Glomerular visceral epithelial cell (primary cell): ENCODE measurements around the gene UGT1A4.

Experiments
- DNase-seq: peaks from one replicate; pipeline ENCODE4 v3.0.0-alpha.2; 2016; ENCODE audit errors: extremely low spot score

The UGT1A4 gene

DNA sequence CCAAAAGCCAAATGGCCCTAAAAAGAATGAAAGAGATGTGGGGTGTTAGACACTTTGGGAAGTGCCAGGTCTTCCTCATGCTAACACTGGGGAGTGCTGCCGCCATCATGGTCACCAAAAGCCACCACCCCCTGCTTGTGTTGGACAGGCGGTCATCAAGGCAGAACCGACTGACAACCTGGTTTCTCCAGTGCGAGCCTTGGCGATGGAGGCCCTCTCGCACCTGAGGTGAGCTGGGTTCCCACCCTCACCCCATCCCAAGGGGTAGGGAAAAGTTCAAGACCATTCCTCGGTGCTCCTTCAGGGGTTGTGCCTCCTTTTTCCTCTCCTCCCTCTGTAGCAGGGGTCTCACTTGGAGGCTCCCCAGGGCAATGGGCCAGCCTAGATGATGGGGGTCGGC lies 93.2 kb downstream of the UGT1A4 start:
- no peak for DNase-seq

DNA sequence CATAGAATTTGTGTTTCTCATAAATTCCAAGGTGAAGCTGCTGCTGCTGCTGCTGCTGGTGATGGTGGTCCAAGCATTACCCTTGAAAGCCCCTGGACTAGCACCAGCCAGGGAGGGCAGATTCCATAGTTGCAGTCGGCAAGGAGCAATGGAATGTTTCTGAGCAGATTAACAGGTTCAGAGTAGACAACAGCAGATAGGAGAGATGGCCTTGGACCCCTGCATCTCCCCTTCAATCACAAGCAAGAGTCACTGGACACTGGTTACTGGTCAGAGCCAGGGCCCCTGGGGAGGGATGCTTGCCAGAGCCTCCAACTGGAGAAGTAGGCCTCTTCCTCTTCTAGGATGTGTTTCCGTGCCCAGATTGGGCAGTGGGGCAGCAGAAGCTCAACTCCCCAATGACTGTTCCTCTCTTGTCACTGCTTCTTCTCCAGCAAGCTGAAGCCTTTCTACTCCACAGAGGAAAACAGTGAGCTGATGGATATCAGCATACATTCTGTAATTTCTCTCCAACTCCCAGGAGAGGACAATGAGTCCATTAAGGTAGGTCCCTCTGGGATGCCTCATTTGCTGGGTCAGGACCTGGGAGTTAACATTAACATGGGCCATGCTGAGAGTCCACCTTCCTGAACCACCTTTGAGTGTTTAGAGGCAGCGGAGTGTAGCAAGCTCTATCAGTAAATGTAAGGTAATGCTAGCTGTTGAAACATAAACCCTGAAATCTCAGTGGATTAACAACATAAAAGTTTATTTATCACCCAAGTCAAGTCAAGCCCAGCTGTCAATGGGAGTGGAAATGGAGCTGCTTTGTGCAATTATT lies 94.9 kb downstream of the UGT1A4 start:
- no peak for DNase-seq

DNA sequence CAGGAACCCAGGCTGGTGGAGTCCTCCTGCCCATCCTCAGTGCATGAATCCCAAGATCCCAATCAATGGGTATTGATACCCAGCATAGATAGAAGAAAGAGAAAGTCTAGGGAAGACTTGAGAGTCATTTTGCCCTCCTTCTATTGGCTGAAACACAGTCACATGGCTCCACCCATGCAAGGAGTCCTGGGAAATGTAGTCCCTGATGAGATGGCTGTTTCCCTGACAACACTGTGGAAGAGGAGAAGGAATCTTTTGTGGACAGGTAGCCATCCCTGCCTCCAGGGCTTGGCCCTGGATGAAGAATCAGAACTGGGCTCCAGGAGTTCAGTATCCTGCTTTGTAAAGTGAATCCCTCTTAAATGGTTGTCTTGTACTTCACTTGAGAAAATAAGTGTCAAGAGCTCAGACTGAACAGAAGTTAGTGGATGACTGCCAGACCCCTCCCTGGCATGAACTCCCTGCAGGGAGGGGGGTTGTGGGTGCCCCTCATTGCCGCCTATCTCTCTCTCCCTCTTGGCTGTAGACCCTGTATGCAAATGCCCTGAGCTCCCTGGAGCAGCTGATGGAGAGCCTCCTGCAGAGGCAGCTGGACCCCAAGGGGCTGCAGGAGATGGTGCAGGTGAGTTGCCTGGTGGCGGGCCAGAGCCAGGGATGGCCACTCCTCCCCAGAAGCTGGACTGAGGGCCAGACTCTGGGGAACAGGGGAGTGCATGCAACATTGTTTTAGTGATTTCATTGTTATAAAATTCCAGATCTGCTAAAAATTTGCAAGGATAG lies 95.7 kb downstream of the UGT1A4 start:
- no peak for DNase-seq

DNA sequence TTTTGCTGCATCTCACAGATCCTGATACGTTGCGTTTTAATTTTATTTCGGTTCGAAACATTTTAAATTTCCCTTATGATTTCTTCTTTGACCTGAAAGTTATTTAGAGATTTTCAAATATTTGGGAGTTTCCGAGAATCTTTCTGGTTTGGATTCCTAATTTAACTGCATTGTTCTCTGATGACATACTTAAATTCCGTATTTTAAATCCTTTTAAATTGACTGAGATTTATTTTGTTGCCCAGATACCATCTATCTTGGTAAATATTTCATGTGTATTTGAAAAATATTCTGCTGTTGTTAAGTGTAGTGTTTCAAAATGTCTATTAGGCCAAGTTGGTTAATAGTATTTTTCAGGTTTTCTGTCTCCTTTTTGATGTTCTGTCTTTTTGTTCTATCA lies 97.3 kb downstream of the UGT1A4 start:
- DNase-seq: no peak

DNA sequence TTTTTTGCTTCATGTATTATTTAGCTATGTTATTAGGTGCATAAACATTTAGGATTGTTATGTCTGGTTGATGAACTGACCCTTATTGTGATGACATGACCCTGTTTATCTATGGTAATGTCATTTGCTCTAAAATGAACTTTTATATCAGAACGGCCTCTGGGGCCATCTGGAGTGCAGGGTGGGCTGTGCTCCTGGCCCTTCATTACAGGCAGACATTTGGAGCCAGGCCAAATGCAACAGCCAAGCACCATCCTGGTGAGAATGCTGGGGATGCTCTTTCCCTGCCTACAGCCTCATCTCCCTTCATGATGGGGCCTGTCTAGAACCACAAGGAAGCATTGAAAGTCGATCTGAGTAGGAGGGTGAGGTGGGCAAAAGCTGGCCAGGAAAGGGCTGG lies 97.8 kb downstream of the UGT1A4 start:
- no peak for DNase-seq

DNA sequence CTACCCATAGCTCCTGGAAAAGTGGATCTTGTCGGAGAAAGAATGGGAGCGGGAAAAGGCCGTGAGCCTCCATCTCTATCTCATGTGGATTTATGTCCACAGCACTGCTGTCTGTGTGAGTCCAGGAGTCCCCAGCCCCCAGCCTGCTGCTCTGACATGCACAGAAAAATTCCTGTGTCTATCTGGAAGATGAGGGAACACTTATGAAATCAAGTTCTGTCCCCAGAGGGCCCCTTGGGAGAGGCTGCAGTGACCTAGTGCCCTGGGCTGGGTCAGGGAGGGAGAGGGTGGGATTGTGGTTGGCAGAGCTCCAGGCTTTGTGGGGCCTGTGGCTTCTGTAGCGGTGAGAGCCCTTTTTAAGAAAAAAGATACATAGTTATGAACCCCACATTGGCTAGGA lies 98.2 kb downstream of the UGT1A4 start:
- no peak for DNase-seq

DNA sequence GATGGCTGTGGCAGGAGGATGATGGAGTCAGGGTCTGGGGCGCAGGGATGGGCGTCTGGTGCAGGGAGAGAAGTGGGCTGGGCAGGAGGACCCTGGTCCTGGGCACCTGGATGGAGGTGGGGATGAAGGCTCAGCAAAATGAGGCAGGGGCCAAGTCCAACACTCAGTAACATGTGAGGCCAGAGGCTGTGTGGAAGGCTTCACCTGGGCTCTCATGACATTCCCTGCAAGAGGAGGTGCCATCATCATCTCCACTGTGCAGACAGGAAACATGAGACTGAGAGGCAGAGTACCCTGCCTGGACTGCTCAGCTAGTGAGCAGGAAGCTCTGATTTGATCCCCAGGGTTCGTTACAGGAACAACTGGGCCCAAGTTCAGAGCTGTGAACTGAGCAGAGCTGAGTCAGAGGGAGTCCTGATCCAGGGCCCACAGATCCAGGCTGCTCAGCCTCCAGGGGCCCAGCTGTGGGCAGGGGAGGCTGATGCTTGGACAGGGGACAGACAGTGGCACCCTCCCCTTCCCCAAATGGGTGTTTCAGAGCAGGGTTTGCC lies 98.9 kb downstream of the UGT1A4 start:
- no peak for DNase-seq

DNA sequence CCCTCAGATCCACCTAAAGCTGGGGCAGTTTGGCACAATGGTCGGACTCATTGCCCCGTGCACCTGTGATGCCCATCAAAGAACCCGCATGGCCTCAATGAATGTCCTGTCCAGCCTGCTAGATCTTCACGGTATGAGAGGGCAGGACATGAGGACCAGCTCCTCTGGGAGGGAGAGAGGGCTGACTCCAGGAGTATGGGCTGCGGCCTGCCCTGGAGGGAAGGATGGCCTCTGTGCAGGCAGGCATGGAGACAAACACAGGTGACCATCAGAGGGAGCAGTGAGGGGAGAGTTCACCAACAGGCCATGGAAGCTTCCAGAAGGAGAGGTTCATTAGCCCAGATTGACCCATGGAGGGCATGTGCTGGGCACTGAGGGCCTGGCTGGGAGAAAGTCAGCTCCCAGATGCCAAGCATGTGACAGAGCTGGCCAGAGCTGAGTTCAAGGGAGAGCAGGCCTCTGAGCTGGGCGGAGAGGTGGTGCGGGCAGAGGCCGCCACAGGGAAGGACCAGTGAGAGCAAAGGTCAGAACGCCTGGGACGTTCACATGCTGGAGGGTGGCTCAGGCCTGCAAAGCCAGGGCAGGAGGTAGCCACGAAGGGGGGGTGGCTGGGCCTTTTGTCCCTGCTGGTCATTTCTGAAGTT lies 99.6 kb downstream of the UGT1A4 start:
- no peak for DNase-seq

DNA sequence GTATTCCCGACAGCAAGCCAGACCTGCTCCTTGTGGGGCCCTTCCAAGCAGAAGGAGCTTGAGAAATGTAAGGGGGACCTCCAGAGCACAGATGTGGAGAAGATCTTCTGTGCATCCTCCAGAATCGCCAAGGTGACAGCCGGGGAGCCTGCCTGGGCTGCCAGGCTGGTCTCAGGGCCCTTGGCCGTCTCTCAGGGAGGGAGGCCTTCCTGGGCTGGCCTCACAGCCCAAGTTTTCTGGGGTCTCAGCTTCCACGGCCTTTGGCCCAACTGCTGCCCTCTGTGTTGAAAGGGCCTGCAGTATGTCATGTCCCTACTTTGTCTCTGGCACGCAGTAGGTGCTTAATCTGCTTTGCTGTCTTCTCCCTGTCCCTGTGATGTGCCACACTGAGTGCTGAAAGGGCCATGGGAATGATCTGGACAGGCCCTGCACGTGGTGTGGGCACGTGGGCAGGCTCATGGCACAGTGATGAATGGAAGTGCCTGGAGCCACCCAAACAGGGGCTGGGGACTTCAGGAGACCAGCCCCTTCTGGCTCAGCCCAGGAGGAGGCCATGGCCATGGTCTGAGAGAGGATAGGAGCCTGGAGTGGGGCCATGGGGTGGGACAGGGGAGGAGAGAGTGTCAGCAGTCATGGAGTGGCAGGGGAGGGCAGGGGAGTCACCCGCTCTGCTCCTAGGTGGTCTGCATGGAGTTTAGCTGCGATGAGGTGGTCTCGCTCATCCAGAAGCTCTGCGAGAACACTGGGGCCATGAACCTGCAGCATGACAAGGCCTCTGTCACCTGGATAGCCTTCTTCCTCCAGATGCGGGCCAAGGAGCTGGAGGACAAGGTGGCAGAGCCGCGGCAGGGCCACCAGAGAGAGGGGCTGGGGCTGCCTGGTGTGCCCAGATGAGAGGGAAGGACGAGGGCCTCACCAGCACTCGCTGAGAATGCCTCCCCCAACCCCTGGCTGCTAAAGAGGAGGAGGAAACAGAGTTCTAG lies 100.4 kb downstream of the UGT1A4 start:
- DNase-seq: no peak

DNA sequence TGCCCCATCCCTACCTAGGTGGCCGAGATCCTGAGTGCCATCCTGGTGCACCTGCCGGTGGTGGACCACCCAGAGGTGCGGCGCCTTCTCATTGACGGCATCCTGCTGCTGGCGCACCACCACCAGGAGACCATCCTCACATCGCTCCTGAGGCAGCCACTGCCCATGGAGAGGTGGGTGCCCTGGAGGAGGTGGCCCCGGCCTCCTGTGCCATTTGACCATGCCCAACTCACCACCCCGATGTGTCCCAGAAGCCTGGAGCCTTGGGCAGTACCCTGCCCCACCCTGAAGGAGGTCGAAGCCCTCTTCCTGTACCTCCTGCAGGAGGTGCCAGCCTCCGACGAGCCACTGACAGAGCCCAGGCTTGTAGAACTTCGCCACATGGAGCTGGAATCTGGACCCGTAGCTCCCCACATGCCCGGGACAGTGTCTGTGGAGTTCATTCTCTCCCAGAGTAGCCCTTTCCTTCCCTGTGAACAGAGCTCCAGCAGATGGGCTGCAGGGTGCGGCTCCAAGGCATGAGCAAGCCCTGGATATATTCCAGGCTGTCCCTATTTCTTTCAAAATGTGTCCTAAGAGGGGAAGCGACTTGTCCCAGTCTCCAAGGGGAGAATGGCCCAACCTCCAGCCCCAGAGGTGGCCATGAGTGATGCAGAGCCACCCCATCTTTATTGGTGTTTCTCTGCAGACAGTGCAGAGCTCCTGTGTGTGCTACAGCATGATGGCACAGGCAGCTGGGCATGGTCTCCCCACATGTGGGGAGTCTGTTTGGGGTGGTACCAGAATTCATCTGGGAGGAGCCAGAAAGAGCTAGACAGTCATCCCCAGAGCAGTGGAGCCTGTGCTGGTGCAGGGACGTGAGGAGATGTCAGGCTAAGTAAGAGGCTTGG lies 101.6 kb downstream of the UGT1A4 start:
- DNase-seq: no peak

DNA sequence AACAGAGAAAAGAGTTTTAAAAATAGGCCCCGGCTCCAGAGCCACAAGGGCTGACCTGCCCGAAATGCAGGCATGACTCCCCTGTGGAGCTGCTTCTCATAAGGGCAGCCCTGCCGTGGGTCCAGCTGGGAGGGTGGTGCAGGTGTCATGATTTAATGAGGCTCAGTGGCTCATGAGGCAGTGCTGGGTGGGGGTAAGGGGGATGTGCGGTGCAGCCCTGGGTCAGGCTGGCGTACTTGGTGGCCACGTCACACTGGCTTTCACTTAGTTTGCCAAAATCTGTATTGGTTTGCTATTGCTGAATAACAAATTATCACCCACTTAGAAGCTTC lies 102.2 kb downstream of the UGT1A4 start:
- DNase-seq: no peak

DNA sequence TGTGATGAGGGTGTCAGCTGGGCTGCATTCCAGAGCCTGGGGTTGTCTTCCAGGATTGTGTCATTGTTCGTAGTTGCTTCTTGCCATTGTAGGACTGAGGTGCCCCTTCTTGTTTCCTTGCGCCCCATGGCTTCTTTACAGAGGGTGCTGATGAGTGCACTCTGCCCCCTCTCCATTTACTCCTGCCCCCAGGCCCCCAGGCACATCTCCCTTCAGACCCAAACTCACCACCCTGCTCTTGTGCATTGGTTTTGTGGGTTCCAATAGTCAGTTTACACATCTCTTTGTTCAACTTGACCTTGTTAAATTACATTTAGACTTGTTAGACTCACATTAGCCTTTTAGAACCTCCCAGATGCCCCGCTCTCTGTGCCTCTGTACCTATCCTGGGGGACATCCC lies 102.7 kb downstream of the UGT1A4 start:
- no peak for DNase-seq

DNA sequence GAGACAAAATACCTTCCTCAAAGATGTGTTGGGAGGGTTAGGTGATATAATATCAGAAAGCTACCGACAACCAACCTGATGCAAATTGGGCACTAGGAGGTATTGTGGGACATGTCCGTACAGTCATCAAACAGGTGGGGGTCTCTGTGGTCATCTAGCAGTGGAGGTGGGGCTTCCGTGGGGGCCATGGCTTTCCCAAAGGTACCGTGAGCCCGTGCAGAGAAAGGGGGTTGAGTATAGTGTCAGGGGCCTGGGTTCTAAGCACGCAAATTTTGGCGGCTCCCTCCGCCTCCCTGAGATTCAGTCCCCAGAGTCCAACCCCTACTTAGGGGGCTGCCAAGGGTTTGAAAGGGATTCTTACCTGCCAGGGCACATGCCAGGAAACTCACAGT lies 103.2 kb downstream of the UGT1A4 start:
- DNase-seq: no peak

DNA sequence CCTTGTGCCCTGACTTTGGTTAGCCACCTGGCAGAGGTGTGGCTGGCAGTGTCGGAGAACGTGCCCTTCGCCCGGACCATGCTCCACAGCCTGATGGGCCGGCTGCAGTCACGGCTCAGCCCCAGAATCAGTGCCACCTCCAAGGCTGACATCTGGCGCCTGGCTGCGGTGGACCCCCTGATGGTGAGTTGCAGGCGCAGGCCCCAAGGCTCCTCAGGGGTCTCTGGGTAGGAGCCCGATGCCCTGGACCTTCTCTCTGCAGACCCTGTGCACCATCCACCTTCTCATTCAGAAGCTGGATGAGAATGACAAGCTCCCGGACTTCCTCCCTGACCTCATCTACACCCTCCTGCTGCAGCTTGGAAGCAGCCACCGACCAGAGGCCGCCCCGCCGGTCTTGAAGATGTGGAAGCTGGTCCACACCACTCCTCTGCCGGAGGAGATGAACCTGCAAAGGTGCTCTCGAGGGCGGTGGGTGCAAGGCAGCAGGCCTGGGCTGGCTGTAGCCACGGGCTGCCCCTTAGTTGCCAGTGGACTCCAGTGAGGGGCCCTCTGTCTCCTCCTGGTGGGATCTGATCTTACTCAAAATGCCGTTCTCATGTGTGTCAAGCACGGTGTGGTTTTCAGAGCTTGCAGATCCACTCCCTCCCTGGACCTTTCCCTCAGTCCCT lies 103.7 kb downstream of the UGT1A4 start:
- no peak for DNase-seq
